NT2/D1 (cell line): Measurements from ENCODE around the gene MON1A.

Experiments
- DNase-seq: peaks from one replicate; pipeline ENCODE4 v3.0.0-alpha.2; 2011; ENCODE audit warnings: low read depth, low spot score
- H3K27me3 ChIP-seq: 2 replicates; pipeline ENCODE4 v1.6.0; 2011; ENCODE audit warnings: mild to moderate bottlenecking; ENCODE audit not compliant: insufficient read length, insufficient read depth
- H3K36me3 ChIP-seq: 2 replicates; pipeline ENCODE4 v1.6.1; 2011; ENCODE audit warnings: mild to moderate bottlenecking, low read length, mixed read lengths; ENCODE audit not compliant: insufficient read depth, insufficient read length
- H3K4me1 ChIP-seq: 2 replicates; pipeline ENCODE4 v1.5.1; 2011; ENCODE audit not compliant: insufficient read depth, insufficient read length
- H3K4me3 ChIP-seq: 2 replicates; pipeline ENCODE4 v1.5.1; 2011; ENCODE audit warnings: low read depth; ENCODE audit not compliant: insufficient read length
- H3K9ac ChIP-seq: 2 replicates; pipeline ENCODE4 v1.6.0; 2011; ENCODE audit warnings: low read depth; ENCODE audit not compliant: insufficient read length
- H3K9me3 ChIP-seq: 2 replicates; pipeline ENCODE4 v1.5.1; 2011; ENCODE audit warnings: mild to moderate bottlenecking, low read length; ENCODE audit not compliant: insufficient read depth
- SUZ12 ChIP-seq: IDR thresholded peaks from 2 replicates; pipeline ENCODE4 v1.6.1; 2011; ENCODE audit not compliant: insufficient read length, insufficient read depth; ENCODE audit errors: extremely low read depth
- YY1 ChIP-seq: IDR thresholded peaks from 2 replicates; pipeline ENCODE4 v1.6.1; 2011; ENCODE audit not compliant: insufficient read length, insufficient read depth
- ZNF274 ChIP-seq: IDR thresholded peaks from 2 replicates; pipeline ENCODE4 v1.6.1; 2011; ENCODE audit warnings: mild to moderate bottlenecking, low read depth, low read length

MON1A gene

GRCh38 chr3:49916686-49917085, 12.9 kb downstream of the MON1A start:
- Histone ChIP-seq H3K27me3 (peaks cover 9% of the 10 kb centered on the region), H3K4me1 (peaks cover 6% of the 10 kb centered on the region), H3K4me3 (no peak overlapping the region), H3K9ac (no peak overlapping the region), H3K36me3 (no peaks in the 10 kb centered on the region), H3K9me3 (no peaks in the 10 kb centered on the region)
- no peak for DNase-seq
- no peak for TF ChIP-seq ZNF274
- no peak for TF ChIP-seq SUZ12
- no peak for TF ChIP-seq YY1

- TF ChIP-seq SUZ12 (no peak), YY1 (no peak), ZNF274 (no peak)
- H3K36me3 ChIP-seq = peaks cover 8% of the 10 kb centered on the region
- DNase-seq = no peak
- no peak overlapping the region for H3K9ac ChIP-seq
- peaks cover 21% of the 10 kb centered on the region for H3K4me1 ChIP-seq
- H3K9me3 ChIP-seq = no peaks in the 10 kb centered on the region
- peaks cover 13% of the 10 kb centered on the region for H3K27me3 ChIP-seq
- no peak overlapping the region for H3K4me3 ChIP-seq
Measured at GRCh38 chr3:49914906-49915305, 14.7 kb downstream of the MON1A start.

DNA sequence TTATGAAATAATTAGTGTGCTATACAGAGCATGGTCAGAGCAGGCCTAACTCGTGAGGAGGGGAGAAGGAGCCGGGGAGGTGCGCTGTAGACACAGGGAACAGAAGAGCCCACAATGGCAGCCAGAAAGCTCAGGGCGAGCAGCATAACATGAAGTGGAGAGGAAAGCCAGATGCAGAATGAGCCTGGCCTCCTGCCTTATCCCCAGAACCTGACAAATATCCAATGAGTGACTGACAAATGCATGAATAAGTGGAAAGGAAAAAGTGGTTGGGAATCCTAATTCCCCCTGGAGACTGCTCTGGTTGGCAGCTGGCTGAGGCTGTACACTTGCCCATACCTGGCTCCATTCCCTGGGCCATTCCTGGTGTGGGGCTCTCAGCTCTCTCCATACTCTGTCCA, 16.7 kb downstream of the MON1A start:
- H3K9ac ChIP-seq = no peak overlapping the region
- DNase-seq = no peak
- no peak overlapping the region for H3K4me3 ChIP-seq
- no peaks in the 10 kb centered on the region for H3K9me3 ChIP-seq
- peaks cover 40% of the 10 kb centered on the region for H3K4me1 ChIP-seq
- H3K27me3 ChIP-seq = peaks cover 26% of the 10 kb centered on the region
- TF ChIP-seq SUZ12 (no peak), ZNF274 (no peak), YY1 (no peak)
- H3K36me3 ChIP-seq = peaks cover 15% of the 10 kb centered on the region

DNA sequence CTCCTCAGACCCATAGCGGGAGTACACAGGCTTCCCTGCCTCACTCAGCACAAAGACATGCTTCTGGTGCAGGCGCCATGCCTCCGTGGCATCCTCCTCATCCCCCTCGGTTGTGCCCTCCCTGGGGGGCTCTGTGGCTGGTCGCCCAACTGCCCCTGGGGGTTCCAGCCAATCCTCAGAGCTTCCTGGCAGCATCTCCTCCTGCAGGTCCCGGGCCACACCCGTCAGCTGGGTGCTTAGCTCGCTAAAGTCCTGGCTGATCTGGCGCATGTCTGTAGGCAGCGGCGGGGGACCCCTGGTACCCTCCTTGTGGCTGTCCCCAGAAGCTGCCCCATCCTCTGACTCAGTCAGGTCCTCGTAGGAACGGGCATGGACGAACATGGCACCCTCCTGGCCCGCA, 18.0 kb downstream of the MON1A start:
- Histone ChIP-seq H3K4me1 (peaks cover 47% of the 10 kb centered on the region), H3K9me3 (no peaks in the 10 kb centered on the region), H3K4me3 (no peak overlapping the region), H3K36me3 (peaks cover 15% of the 10 kb centered on the region), H3K27me3 (peaks cover 32% of the 10 kb centered on the region), H3K9ac (no peak overlapping the region)
- no peak for TF ChIP-seq SUZ12
- TF ChIP-seq YY1 = no peak
- TF ChIP-seq ZNF274 = no peak
- no peak for DNase-seq

DNA sequence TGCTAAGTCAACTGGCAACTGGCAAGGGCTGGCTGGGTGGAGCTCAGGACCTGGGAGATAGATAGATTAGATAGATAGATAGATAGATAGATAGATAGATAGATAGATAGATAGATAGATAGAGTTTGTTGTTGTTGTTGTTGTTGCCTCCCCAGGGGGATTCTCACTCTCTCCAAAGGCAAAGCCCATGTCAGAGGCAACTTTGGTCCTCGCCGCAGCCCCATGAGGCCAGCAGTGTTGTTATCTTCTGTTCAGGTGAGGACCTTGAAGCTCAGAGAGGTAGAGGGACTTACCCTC, 18.5 kb downstream of the MON1A start:
- Histone ChIP-seq H3K36me3 (peaks cover 15% of the 10 kb centered on the region), H3K4me3 (no peak overlapping the region), H3K9ac (no peak overlapping the region), H3K9me3 (no peaks in the 10 kb centered on the region), H3K27me3 (peaks cover 32% of the 10 kb centered on the region), H3K4me1 (peaks cover 50% of the 10 kb centered on the region)
- TF ChIP-seq ZNF274 (no peak), YY1 (no peak)
- no peak for DNase-seq

DNA sequence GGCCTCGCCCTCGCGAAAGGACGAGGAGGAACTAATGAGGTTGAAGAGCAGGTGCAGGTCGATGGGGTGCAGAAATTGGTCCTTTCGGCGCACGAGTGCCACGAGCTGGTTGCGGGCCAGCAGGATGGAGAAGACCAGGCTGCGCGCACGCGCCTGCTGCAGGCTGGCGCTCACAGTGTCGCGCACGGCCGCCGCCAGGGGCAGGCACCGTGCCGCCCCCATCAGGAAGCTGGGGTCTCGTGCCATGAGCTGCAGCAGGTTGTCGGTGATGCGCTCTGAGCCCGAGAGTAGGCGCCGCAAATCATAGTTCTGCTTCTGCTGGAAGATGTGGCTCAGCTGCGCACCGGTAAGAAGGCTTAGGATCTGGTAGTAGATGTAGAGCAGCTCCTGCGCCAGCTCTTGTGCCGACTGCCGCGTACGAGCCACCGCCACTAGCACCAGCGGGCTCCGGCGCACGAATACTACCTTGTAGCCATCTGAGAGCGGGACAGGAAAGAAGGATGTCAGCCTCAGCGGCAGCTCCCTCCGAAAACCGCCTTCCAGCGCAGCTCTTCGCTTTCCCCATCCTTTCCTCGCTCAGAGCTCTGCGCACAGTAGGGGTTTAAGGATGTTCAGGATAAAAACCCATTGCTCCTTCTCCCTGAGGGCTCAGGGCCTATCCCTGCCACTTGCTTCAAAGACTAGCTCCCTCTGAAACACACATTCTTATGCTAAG, 19.0 kb downstream of the MON1A start:
- Histone ChIP-seq H3K9ac (peak overlapping the region; percentile 12), H3K27me3 (peaks cover 32% of the 10 kb centered on the region), H3K9me3 (no peaks in the 10 kb centered on the region), H3K36me3 (peaks cover 15% of the 10 kb centered on the region), H3K4me1 (peaks cover 54% of the 10 kb centered on the region), H3K4me3 (peak overlapping the region; percentile 16)
- TF ChIP-seq ZNF274 = no peak
- no peak for TF ChIP-seq SUZ12
- TF ChIP-seq YY1 = no peak
- peak; percentile 74 for DNase-seq

- H3K4me3 ChIP-seq = no peak overlapping the region
- H3K4me1 ChIP-seq = peaks cover 57% of the 10 kb centered on the region
- no peak for DNase-seq
- peaks cover 32% of the 10 kb centered on the region for H3K27me3 ChIP-seq
- no peak overlapping the region for H3K9ac ChIP-seq
- H3K36me3 ChIP-seq = peaks cover 15% of the 10 kb centered on the region
- no peaks in the 10 kb centered on the region for H3K9me3 ChIP-seq
- no peak for TF ChIP-seq YY1
- no peak for TF ChIP-seq SUZ12
- no peak for TF ChIP-seq ZNF274
Measured at GRCh38 chr3:49908373-49909199, 21.0 kb downstream of the MON1A start.
